HG03095 (cell line): ENCODE measurements around the gene SIM1.
"Not testable (repeated sequence)": the region's sequence is repeated elsewhere in the genome, so short reads cannot be mapped to it uniquely, and the experiment has no call there.

Experiments used
- ATAC-seq: cut with Tn5 transposase; IDR thresholded peaks from one replicate; pipeline ENCODE4 v1.9.1; 2021; ENCODE audit warnings: moderate library complexity; ENCODE audit not compliant: unreplicated experiment

Gene SIM1

GRCh38 chr6:100354736-100355641 lies 109.7 kb downstream of the SIM1 start:
- ATAC-seq: not testable (repeated sequence)

GRCh38 chr6:100353276-100354015 lies 111.3 kb downstream of the SIM1 start:
- no peak for ATAC-seq

- ATAC-seq: no peak
Observed at GRCh38 chr6:100350139-100350538, 114.6 kb downstream of the SIM1 start.

GRCh38 chr6:100349366-100349765 lies 115.4 kb downstream of the SIM1 start:
- ATAC-seq: no peak

DNA sequence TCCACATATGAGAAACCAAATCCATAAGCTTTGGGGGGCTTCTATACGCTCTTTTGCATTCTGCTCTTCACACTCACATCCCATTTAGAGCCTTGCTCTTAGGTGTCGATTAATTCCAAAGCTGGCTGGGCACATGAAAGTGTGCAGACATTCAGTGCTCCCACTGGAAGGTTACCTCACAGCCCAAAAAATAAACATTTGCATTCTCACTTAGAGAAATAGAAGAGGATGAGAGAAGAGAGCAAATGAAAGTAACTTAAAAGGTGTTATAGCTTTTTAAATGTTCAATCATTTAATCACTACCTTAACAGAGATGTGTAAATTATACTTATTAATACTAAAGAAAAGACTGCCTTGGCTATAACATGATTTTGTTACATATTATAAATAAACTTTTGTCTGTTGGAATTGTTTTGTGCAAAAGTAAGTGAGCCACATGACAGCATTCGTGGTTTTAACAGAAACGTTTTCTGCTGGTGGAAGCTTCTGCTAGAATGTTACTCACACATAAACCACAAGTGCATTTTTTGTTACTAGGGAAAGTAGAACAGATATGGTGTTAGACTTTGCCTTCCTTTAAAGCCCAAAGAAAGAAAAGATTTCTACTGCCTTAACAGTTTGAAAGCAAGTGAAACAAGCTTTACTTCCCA lies 116.7 kb downstream of the SIM1 start:
- no peak for ATAC-seq

DNA sequence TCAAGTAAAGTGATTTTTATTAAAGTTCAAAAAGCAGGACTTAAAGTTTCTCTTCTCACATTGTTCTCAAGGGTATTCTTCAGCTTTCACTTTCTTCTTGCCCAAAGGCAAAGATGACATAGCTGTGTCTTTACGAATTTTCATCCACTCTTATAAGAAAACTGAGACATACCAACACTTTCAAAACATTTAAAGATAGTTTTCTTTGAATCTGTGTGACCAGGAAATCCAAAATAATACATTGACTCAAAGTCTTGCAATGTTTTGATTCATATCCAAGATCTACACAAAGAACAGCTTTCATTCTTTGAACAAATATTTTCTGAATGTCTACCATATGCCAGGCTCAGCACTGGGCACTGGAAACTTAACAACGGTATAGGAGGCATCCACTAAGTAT lies 117.9 kb downstream of the SIM1 start:
- no peak for ATAC-seq

DNA sequence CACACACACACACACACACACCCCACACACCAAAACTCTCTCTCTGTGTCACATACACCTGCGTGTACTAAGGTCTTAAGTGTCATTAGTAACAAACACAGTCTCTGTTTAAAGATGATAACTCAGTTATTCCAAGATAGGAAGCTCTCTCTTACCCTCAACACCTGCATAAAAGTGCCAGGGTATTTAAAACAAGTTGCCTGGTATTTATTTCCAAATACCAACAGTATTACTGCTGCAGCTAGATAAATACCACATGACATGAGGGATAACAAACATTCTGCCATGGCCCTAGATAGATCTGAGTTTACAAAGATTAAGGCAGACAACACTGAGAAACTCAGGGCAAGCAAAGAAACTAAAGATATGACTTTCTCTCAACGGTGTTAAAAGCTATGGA lies 118.5 kb downstream of the SIM1 start:
- ATAC-seq: no peak

DNA sequence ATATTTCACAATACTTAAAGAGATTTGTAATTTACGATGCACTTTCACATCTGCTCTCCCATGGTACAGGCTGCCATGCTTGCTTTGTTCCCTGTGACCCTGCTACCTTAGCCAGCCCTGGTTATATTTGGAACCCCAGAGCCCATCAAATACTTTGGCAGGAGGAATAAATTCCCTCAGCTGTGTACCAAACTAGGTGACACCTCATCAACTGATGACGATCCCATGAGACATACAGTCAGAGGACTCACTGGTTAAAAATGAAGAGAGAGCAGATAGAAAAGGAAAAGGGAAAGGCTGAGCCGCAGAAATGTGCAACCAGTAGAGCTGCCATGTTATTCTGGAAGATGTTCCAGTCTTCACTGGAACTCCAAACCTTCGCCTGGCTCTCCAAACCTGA lies 120.0 kb downstream of the SIM1 start:
- ATAC-seq: no peak

- no peak for ATAC-seq
Observed at GRCh38 chr6:100344321-100344720, 120.4 kb downstream of the SIM1 start.

DNA sequence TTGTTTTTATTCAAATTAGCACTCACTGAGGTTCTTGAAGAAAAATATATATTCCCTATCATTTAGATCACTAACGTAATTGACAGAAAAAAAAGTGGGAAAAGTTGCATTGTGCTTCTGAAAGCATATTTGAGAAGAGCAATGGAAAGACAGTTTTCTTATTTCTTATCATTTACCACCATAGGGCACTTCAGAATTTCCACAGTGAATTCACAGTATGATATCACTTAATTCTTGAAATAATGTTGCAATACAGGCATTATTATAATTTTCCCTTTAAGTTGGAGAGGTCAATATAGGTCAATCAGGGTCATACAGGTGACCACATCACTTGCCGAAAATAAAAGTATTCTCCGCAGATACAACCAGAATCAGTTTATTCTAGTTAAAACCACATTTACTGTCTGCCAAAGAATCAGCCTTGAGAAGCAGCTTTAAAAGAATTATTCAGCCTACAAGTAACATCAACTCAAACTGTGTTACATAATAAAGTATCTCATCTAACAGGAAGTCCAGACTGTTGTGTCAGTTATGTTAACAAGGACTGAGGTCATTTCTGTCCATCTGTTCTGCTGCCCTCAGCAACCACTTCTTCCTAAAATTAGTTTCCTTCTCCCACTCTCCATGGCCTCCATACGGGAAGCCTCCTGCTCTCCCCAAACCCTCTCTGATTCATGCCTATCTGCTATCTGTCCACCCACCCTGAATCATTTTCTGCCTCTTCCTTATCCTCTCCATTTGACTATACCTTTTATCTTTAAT lies 121.2 kb downstream of the SIM1 start:
- no peak for ATAC-seq

DNA sequence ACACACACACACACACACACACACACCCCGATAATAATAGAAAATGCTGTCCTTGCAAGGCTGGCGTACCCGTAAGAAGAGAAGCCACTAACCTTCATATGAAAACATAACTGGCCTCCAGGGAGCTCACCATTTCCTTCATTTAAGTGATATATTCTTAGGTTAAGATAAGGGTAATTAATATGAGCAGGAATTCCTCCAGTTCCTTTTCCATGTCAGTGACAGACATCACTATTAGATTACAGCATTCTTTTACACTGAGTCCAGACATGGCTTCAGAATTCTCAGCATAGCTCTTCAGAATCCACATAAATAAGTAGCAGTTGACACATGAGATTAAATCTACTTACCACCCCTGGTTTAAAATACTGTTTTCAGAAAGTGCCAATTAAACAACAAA lies 121.9 kb downstream of the SIM1 start:
- no peak for ATAC-seq

DNA sequence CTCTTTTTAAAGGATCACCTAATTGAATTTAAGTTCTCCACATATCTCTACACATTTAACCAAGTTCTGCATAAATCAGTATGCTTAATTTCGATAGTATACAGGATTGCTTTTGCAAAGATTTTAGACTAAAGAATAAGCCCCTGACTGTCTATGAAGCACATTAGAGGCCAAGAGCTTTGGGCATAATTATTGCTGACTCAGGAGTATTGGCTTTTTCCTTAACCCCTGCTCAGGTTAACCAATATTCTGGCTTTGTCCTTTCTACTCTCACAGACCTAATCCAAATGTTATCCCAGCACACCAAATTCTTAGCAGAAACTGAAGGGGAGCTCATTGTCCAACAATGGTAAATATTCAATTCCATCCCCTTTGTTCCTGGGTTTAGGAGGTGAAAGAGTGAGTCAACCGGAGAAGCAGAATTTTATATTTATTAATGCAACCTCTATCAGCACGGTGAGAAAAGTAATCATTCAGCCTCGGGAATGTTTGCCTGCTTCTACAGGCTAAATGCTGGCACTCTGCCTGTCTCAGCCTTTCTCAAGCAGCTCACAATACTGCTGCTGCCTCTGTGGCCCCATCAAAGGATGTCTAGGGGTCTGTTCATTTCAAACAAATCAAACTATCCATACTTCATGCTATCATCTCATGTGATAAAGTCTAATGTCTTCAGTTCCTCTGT lies 125.0 kb downstream of the SIM1 start:
- ATAC-seq: no peak

GRCh38 chr6:100338090-100338489 lies 126.6 kb downstream of the SIM1 start:
- ATAC-seq: no peak

DNA sequence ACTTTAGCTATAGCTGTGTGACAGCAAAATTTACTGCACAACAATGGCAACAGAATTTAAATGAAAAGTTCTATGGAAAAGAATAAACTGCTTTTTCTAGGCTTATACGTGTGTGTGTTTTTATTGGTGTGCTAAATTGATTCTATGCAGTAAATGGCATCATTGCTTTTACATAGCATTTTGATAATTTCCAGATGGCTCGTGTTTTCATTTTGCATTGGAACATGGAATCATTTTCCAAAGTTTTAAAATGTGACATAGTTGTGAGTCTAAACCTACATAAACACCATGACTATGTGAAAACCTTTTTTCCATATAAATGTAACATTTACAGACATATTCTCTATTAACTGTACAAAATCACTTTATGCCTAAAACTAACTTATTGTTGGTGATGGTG lies 127.8 kb downstream of the SIM1 start:
- no peak for ATAC-seq

DNA sequence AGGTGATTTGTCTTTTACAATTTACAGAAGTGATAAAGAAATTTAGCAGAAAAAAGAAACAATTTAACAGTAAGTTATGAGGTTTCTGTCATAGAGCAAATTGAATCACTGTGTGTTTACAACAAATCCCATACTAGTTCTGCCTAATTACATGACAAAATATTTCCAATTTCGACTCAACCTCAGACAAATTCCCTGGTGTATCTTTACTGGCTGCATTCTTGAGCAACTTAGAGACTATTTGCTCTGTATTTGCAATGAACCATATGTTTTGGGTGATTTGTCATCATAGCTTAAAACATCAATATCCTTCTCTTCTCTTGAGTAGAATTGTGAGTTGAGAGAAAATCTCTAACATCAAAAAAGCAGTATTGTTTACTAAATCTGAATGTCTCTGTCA lies 128.7 kb downstream of the SIM1 start:
- ATAC-seq: no peak
